NB4 (cell line): ENCODE measurements around the gene BOK.

Experiments used
- CTCF ChIP-seq: IDR thresholded peaks from one replicate; pipeline ENCODE4 v1.5.1; 2012; ENCODE audit warnings: low read depth, low read length
- MAX ChIP-seq: IDR thresholded peaks from 2 replicates; pipeline ENCODE4 v1.6.1; 2011; ENCODE audit warnings: low read depth, low read length

- peak; percentile 56 for TF ChIP-seq CTCF
- TF ChIP-seq MAX: peak; percentile 45; the same call in 1 of the 2 replicates
These were observed 51.6 kb downstream of the BOK start for GRCh38 chr2:241609859-241610793.
